Fibroblast of lung (primary cell): Measurements from ENCODE around the gene FNTB. TPM values are rescaled to one million over a fixed set of nuclear protein-coding genes. Genes with fewer than 3 reads are reported as not detected.
A peak's percentile ranks its signal among the peaks of the same experiment; 100 is the strongest.

ENCODE experiments used
- DNase-seq, 2 donors: peaks; one replicate each; pipeline versions ENCODE4 v3.0.0 to v3.0.0-alpha.2; 2010; ENCODE audit warnings: low read depth in 2 of 2
- H2AFZ ChIP-seq: 2 replicates; pipeline ENCODE4 v1.5.1; 2012; ENCODE audit warnings: low read length, control low read depth, inconsistent platforms
- H3K27ac ChIP-seq: 2 replicates; pipeline ENCODE4 v1.5.1; 2011; ENCODE audit warnings: low read length, control low read depth; ENCODE audit not compliant: insufficient read depth
- H3K27me3 ChIP-seq: 2 replicates; pipeline ENCODE4 v1.5.1; 2011; ENCODE audit warnings: mild to moderate bottlenecking, low read length; ENCODE audit not compliant: control insufficient read depth, insufficient read depth
- H3K36me3 ChIP-seq: 2 replicates; pipeline ENCODE4 v1.5.1; 2011; ENCODE audit warnings: low read length; ENCODE audit not compliant: control insufficient read depth, insufficient read depth
- H3K4me1 ChIP-seq: 2 replicates; pipeline ENCODE4 v1.5.1; 2011; ENCODE audit warnings: low read length; ENCODE audit not compliant: control insufficient read depth, insufficient read depth; ENCODE audit errors: extremely low read depth
- H3K4me2 ChIP-seq: 2 replicates; pipeline ENCODE4 v1.5.1; 2011; ENCODE audit warnings: low read length, control low read depth; ENCODE audit not compliant: insufficient read depth; ENCODE audit errors: extremely low read depth
- H3K4me3 ChIP-seq, 4 experiments: fragments of 200-600 bp in 1 of 4; sonication (generic) in 1 of 4; replicated peaks in 1 of 4; 2 replicates each; pipeline ENCODE4 v1.5.1; 2011 to 2016; ENCODE audit warnings: low read length in 4 of 4, low read depth in 3 of 4, mild to moderate bottlenecking in 3 of 4, control low read depth in 2 of 4, inconsistent platforms in 1 of 4, mixed read lengths in 1 of 4; ENCODE audit not compliant: insufficient read depth in 1 of 4; ENCODE audit errors: control extremely low read depth in 1 of 4
- H3K79me2 ChIP-seq: 2 replicates; pipeline ENCODE4 v1.5.1; 2012; ENCODE audit warnings: mild to moderate bottlenecking, low read length, inconsistent platforms; ENCODE audit not compliant: control insufficient read depth, insufficient read depth
- H3K9ac ChIP-seq: 2 replicates; pipeline ENCODE4 v1.5.1; 2011; ENCODE audit warnings: mild to moderate bottlenecking, low read length, control low read depth; ENCODE audit not compliant: insufficient read depth
- H3K9me3 ChIP-seq: 2 replicates; pipeline ENCODE4 v1.5.1; 2012; ENCODE audit warnings: low read depth, low read length; ENCODE audit not compliant: control insufficient read depth, insufficient read depth
- H4K20me1 ChIP-seq: 2 replicates; pipeline ENCODE4 v1.5.1; 2011; ENCODE audit warnings: low read length; ENCODE audit not compliant: control insufficient read depth, insufficient read depth; ENCODE audit errors: extremely low read depth
- EZH2 ChIP-seq: IDR thresholded peaks from 2 replicates; pipeline ENCODE4 v1.5.1; 2012; ENCODE audit warnings: low read length, control low read depth, mild to moderate bottlenecking; ENCODE audit errors: missing control alignments
- polyA plus RNA-seq, 2 donors: library from polyadenylated mRNA; depleted of rRNA in 1 of 2; stranded (reverse) in 1 of 2; unstranded in 1 of 2; fragments of >200 nt; gene quantifications; 2 replicates each; pipeline ENCODE4 v1.2.1, GENCODE V29; 2011 to 2012; ENCODE audit warnings: missing spikeins in 1 of 2
- total RNA-seq: library from RNA; depleted of rRNA; stranded (reverse); fragments of >200 nt; gene quantifications from 2 replicates; pipeline ENCODE4 v1.2.1, GENCODE V29; 2014
- TF ChIP-seq, protein P1 (sequence below), 2 donors: IDR thresholded peaks in 1 of 2; conservative IDR thresholded peaks in 1 of 2; 1 replicate in 1 of 2; 2 replicates in 1 of 2; pipeline ENCODE4 v1.5.1; 2011 to 2012; ENCODE audit warnings: low read length in 2 of 2, control low read depth in 1 of 2, inconsistent platforms in 1 of 2, low read depth in 1 of 2, mild to moderate bottlenecking in 1 of 2

The FNTB gene
- total and polyA plus RNA-seq, 2 donors (not counting 1 experiment from before 2014, with no cell fraction given) = 8.8 to 13.2 TPM

DNA sequence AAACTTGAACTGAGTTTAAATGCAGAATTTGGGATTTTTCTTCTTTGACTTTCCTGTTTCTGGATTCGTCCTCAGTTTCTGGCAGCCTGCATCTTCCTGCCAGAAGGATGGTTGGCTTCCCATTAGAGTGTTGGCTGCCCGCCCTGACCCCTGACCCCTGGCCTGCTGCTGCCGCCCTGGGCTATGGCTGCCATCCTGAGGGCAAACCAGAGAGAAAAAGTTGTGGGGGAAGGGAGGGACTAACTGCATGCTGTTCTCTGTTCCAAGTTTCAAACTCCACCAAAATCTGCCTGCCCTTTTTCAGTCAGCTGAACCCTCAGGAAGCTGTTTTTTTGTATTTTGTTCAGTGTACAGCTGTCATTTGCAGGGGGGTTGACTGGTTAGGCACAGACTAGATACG, 48.4 kb downstream of the FNTB start:
- no peak overlapping the region for H3K27ac ChIP-seq
- no peak overlapping the region for H3K4me2 ChIP-seq
- no peaks in the 10 kb centered on the region for H3K9me3 ChIP-seq
- no peaks in the 10 kb centered on the region for H3K79me2 ChIP-seq
- TF ChIP-seq, protein P1, sequence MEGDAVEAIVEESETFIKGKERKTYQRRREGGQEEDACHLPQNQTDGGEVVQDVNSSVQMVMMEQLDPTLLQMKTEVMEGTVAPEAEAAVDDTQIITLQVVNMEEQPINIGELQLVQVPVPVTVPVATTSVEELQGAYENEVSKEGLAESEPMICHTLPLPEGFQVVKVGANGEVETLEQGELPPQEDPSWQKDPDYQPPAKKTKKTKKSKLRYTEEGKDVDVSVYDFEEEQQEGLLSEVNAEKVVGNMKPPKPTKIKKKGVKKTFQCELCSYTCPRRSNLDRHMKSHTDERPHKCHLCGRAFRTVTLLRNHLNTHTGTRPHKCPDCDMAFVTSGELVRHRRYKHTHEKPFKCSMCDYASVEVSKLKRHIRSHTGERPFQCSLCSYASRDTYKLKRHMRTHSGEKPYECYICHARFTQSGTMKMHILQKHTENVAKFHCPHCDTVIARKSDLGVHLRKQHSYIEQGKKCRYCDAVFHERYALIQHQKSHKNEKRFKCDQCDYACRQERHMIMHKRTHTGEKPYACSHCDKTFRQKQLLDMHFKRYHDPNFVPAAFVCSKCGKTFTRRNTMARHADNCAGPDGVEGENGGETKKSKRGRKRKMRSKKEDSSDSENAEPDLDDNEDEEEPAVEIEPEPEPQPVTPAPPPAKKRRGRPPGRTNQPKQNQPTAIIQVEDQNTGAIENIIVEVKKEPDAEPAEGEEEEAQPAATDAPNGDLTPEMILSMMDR (conservative IDR thresholded peaks at IDR 0.05 in 1 of 2, IDR thresholded peaks at IDR 0.05 in 1 of 2; ENCODE audit: low read depth in 1 of 2, low read length in 2 of 2) = no peak
- no peak for TF ChIP-seq EZH2
- H3K4me3 ChIP-seq = no peak overlapping the region
- H2AFZ ChIP-seq = peak overlapping the region; percentile 8
- peaks cover 6% of the 10 kb centered on the region for H3K4me1 ChIP-seq
- no peaks in the 10 kb centered on the region for H4K20me1 ChIP-seq
- no peak overlapping the region for H3K9ac ChIP-seq
- H3K36me3 ChIP-seq = no peaks in the 10 kb centered on the region
- DNase-seq = peak in 1 of 2 donors; percentile 56
- H3K27me3 ChIP-seq = no peaks in the 10 kb centered on the region

- Histone ChIP-seq H3K79me2 (no peaks in the 10 kb centered on the region), H3K27me3 (no peaks in the 10 kb centered on the region), H3K9ac (no peak overlapping the region), H3K4me1 (peaks cover 6% of the 10 kb centered on the region), H3K27ac (no peak overlapping the region), H3K4me2 (no peak overlapping the region), H4K20me1 (no peaks in the 10 kb centered on the region), H2AFZ (no peak overlapping the region), H3K4me3 (no peak overlapping the region), H3K9me3 (no peaks in the 10 kb centered on the region), H3K36me3 (peaks cover 1% of the 10 kb centered on the region)
- DNase-seq = no peak
- TF ChIP-seq, protein P1 (conservative IDR thresholded peaks at IDR 0.05 in 1 of 2, IDR thresholded peaks at IDR 0.05 in 1 of 2; ENCODE audit: low read depth in 1 of 2, low read length in 2 of 2) = no peak
- no peak for TF ChIP-seq EZH2
Observed at GRCh38 chr14:65038966-65039365, 52.3 kb downstream of the FNTB start.

DNA sequence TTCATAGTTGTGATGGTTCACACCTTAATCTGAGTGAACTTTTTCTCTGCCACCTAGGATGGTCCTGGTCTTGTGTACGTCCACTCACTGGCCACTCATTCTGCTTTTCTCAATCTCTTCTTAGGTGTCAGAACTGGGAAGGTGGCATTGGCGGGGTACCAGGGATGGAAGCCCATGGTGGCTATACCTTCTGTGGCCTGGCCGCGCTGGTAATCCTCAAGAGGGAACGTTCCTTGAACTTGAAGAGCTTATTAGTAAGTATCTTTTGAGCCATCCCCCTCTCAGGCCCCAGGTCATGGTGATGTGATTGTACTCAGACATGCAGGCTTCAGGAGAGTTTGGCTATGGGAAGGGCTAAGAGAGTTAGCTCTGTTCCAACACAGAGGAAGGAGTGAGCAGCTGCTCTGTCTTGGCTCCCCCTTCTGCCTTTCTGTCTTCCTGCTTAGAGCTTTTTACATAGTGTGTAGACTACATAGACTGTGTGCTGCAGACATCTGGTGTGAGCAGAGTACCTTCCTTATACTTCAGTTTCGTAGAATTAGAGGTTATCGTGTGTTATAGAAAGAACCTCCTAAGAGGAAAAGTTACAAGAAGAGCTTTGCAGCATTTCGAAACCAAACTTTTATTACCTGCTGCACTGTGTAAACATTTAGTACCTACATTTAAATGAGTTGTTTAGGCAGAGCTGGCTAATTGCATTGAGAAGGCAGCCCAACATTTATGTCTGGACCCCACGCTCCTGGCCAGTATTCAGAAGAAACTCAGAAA, 54.2 kb downstream of the FNTB start:
- Histone ChIP-seq H3K4me3 (no peak overlapping the region), H3K27ac (no peak overlapping the region), H2AFZ (no peak overlapping the region), H3K79me2 (no peaks in the 10 kb centered on the region), H3K36me3 (peaks cover 1% of the 10 kb centered on the region), H3K9ac (no peak overlapping the region), H3K9me3 (no peaks in the 10 kb centered on the region), H3K4me1 (no peaks in the 10 kb centered on the region), H4K20me1 (no peaks in the 10 kb centered on the region), H3K4me2 (no peak overlapping the region), H3K27me3 (no peaks in the 10 kb centered on the region)
- TF ChIP-seq, protein P1 (conservative IDR thresholded peaks at IDR 0.05 in 1 of 2, IDR thresholded peaks at IDR 0.05 in 1 of 2; ENCODE audit: low read depth in 1 of 2, low read length in 2 of 2) = no peak
- TF ChIP-seq EZH2 = no peak
- no peak for DNase-seq
